Measurements from ENCODE around the gene NCBP1. TPM values are rescaled to one million over a fixed set of nuclear protein-coding genes. Genes with fewer than 3 reads are reported as not detected.

Gene NCBP1
- polyA plus RNA-seq, 1 of the 3 experiments (the other 2 are of a cell fraction), result 11.3 TPM

DNA sequence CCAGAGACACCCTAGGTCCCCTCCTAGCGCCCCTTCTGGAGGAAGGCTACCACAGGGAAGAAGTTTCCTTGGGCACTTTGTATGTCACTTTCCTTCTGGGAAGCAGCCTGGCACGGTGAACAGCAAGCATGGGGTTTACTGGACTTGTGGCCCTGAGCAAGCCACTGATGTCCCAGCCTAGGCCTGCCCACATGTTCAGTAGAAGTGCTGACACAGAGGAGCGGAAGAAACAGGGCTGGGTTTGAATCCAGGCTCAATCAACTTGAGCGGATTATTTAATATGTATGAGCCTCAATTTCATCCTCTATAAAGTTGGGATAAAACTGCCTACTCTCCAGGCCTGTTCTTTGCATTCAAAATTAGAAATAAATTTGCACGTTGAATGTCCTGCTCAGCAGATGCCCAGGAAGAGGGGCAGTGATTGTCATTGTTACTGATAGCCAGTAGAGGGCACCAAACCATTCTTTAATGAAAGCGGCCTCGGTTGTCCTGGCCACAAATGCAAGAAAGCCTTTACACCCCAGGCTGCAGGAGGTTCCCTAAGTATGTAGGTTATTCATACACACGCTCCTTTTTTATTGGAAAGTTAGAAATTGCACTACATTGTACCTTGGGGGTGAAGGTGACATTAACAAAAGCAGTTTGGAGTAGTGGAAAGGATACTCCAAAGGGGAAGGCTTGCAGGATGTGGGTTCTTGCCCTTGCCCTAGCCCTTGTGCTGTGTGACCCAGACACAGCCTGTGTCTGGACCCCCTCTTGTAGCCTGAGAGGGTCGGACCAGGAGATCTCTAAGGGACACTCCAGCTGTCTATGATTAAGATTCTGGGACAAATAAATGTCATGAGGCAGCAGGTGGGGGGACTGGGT lies 77.0 kb downstream of the NCBP1 start:
- Histone ChIP-seq H3K4me1 (ENCODE audit: control insufficient read depth in 1 of 2, insufficient read depth in 2 of 2, low read depth in 1 of 2, low read length in 1 of 2) (no peaks in the 10 kb centered on the region; a peak in 1 of 4 replicates), H3K79me2 (ENCODE audit: insufficient read depth) (no peaks in the 10 kb centered on the region), H3K4me2 (no peak overlapping the region), H3K27ac (ENCODE audit: low read depth in 2 of 2, low read length in 1 of 2) (no peak overlapping the region), H2AFZ (ENCODE audit: low read depth) (no peak overlapping the region), H3K27me3 (ENCODE audit: insufficient read depth) (no peaks in the 10 kb centered on the region), H3K9ac (no peak overlapping the region), H3K9me2 (no peaks in the 10 kb centered on the region), H3F3A (replicated peaks; ENCODE audit: insufficient read depth) (no peaks in the 10 kb centered on the region), H4K20me1 (ENCODE audit: insufficient read depth) (no peaks in the 10 kb centered on the region), H3K9me3 (no peaks in the 10 kb centered on the region), H3K4me3 (ENCODE audit: low read depth in 2 of 2, low read length in 1 of 2) (no peak overlapping the region; a peak in 1 of 4 replicates), H3K36me3 (replicated peaks in 1 of 2; ENCODE audit: control insufficient read depth in 1 of 2, insufficient read depth in 2 of 2, low read length in 1 of 2) (no peaks in the 10 kb centered on the region)
- ChIA-PET CTCF (interaction anchor here (0.6 to 0.9 kb wide), 2 partner anchors 64 to 192 kb away, joined by 3 read pairs; no protein-coding TSS in a partner anchor), POLR2A (no interaction called here)
- 25% methylated on average over 9 of the region's 9 CpGs for WGBS (ENCODE audit: low lambda C conversion rate)
- DNase-seq, result peak; percentile 79
- TF ChIP-seq RCOR1 (IDR thresholded peaks at IDR 0.05; ENCODE audit: low read length) (0 out of 2 replicates have a peak, but pooled peaks have one; percentile 30), NRF1 (IDR thresholded peaks at IDR 0.05; ENCODE audit: low read depth, low read length) (no peak), SMC3 (IDR thresholded peaks at IDR 0.05; ENCODE audit: low read depth, low read length) (peak; percentile 70), RAD21 (IDR thresholded peaks at IDR 0.05; ENCODE audit: low read length) (peak; percentile 89)
- TF ChIP-seq, protein P1, sequence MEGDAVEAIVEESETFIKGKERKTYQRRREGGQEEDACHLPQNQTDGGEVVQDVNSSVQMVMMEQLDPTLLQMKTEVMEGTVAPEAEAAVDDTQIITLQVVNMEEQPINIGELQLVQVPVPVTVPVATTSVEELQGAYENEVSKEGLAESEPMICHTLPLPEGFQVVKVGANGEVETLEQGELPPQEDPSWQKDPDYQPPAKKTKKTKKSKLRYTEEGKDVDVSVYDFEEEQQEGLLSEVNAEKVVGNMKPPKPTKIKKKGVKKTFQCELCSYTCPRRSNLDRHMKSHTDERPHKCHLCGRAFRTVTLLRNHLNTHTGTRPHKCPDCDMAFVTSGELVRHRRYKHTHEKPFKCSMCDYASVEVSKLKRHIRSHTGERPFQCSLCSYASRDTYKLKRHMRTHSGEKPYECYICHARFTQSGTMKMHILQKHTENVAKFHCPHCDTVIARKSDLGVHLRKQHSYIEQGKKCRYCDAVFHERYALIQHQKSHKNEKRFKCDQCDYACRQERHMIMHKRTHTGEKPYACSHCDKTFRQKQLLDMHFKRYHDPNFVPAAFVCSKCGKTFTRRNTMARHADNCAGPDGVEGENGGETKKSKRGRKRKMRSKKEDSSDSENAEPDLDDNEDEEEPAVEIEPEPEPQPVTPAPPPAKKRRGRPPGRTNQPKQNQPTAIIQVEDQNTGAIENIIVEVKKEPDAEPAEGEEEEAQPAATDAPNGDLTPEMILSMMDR (IDR thresholded peaks at IDR 0.05), result peak; percentile 84
- TF ChIP-seq, protein P2, sequence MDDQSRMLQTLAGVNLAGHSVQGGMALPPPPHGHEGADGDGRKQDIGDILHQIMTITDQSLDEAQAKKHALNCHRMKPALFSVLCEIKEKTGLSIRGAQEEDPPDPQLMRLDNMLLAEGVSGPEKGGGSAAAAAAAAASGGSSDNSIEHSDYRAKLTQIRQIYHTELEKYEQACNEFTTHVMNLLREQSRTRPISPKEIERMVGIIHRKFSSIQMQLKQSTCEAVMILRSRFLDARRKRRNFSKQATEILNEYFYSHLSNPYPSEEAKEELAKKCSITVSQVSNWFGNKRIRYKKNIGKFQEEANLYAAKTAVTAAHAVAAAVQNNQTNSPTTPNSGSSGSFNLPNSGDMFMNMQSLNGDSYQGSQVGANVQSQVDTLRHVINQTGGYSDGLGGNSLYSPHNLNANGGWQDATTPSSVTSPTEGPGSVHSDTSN (IDR thresholded peaks at IDR 0.05), result no peak

DNA sequence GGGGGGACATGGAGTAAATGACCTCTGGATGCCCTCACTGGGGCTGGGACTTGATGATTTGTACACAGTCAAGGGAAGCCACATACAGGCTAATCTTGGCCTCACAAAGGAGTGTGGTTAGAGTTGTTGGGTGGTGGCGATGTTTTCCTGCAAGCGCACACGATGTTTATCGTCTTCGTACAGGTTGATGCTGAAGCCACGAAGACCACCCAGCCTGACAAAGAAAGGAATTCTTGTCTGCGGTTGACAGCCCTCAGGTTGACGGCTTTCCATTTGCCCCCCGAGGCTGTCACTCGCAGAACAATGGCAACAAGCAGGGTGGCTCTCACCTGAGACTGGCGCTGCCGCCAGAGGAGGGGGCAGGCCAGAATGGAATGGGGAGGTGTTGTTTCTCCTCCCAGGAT lies 77.6 kb downstream of the NCBP1 start:
- Histone ChIP-seq H3K27me3 (ENCODE audit: insufficient read depth) (no peaks in the 10 kb centered on the region), H3K4me3 (ENCODE audit: low read depth in 2 of 2, low read length in 1 of 2) (no peak overlapping the region), H4K20me1 (ENCODE audit: insufficient read depth) (no peaks in the 10 kb centered on the region), H3K9me2 (no peaks in the 10 kb centered on the region), H3K4me1 (ENCODE audit: control insufficient read depth in 1 of 2, insufficient read depth in 2 of 2, low read depth in 1 of 2, low read length in 1 of 2) (no peaks in the 10 kb centered on the region; a peak in 1 of 4 replicates), H3F3A (replicated peaks; ENCODE audit: insufficient read depth) (no peaks in the 10 kb centered on the region), H3K4me2 (no peak overlapping the region), H3K79me2 (ENCODE audit: insufficient read depth) (no peaks in the 10 kb centered on the region), H3K9me3 (no peaks in the 10 kb centered on the region), H3K9ac (no peak overlapping the region), H3K36me3 (replicated peaks in 1 of 2; ENCODE audit: control insufficient read depth in 1 of 2, insufficient read depth in 2 of 2, low read length in 1 of 2) (no peaks in the 10 kb centered on the region), H3K27ac (ENCODE audit: low read depth in 2 of 2, low read length in 1 of 2) (no peak overlapping the region), H2AFZ (ENCODE audit: low read depth) (no peak overlapping the region)
- ChIA-PET POLR2A (no interaction called here), CTCF (interaction anchor here (0.6 to 2.3 kb wide), 3 partner anchors 64 to 192 kb away, joined by 3 to 5 read pairs (median 3); no protein-coding TSS in a partner anchor)
- WGBS (ENCODE audit: low lambda C conversion rate), result 46% methylated on average over 5 of the region's 12 CpGs
- no peak for DNase-seq
- TF ChIP-seq, protein P3, sequence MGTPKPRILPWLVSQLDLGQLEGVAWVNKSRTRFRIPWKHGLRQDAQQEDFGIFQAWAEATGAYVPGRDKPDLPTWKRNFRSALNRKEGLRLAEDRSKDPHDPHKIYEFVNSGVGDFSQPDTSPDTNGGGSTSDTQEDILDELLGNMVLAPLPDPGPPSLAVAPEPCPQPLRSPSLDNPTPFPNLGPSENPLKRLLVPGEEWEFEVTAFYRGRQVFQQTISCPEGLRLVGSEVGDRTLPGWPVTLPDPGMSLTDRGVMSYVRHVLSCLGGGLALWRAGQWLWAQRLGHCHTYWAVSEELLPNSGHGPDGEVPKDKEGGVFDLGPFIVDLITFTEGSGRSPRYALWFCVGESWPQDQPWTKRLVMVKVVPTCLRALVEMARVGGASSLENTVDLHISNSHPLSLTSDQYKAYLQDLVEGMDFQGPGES (IDR thresholded peaks at IDR 0.05; ENCODE audit: low read depth, low read length), result no peak
- TF ChIP-seq, protein P4, sequence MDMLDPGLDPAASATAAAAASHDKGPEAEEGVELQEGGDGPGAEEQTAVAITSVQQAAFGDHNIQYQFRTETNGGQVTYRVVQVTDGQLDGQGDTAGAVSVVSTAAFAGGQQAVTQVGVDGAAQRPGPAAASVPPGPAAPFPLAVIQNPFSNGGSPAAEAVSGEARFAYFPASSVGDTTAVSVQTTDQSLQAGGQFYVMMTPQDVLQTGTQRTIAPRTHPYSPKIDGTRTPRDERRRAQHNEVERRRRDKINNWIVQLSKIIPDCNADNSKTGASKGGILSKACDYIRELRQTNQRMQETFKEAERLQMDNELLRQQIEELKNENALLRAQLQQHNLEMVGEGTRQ (IDR thresholded peaks at IDR 0.05; ENCODE audit: borderline replicate concordance, low read depth, low read length), result no peak
- TF ChIP-seq MXI1 (IDR thresholded peaks at IDR 0.05; ENCODE audit: low read depth, low read length) (no peak), YY1 (IDR thresholded peaks at IDR 0.05; ENCODE audit: low read depth) (no peak), SIN3A (IDR thresholded peaks at IDR 0.05; ENCODE audit: borderline replicate concordance, low read depth, low read length) (no peak), FOXM1 (IDR thresholded peaks at IDR 0.05; ENCODE audit: low read depth) (no peak), TEAD4 (IDR thresholded peaks at IDR 0.05; ENCODE audit: borderline replicate concordance, insufficient read depth) (no peak), NFIC (IDR thresholded peaks at IDR 0.05; ENCODE audit: borderline replicate concordance) (no peak), TCF12 (IDR thresholded peaks at IDR 0.05) (no peak), EP300 (IDR thresholded peaks at IDR 0.05; ENCODE audit: borderline replicate concordance in 1 of 2, low read depth in 1 of 2, low read length in 1 of 2) (no peak), GABPA (IDR thresholded peaks at IDR 0.05; ENCODE audit: low read depth) (no peak), POLR2AphosphoS5 (IDR thresholded peaks at IDR 0.05; ENCODE audit: low read depth, low read length) (no peak)
- TF ChIP-seq, protein P5, sequence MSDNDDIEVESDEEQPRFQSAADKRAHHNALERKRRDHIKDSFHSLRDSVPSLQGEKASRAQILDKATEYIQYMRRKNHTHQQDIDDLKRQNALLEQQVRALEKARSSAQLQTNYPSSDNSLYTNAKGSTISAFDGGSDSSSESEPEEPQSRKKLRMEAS (IDR thresholded peaks at IDR 0.05; ENCODE audit: low read depth), result no peak
- TF ChIP-seq, protein P6, sequence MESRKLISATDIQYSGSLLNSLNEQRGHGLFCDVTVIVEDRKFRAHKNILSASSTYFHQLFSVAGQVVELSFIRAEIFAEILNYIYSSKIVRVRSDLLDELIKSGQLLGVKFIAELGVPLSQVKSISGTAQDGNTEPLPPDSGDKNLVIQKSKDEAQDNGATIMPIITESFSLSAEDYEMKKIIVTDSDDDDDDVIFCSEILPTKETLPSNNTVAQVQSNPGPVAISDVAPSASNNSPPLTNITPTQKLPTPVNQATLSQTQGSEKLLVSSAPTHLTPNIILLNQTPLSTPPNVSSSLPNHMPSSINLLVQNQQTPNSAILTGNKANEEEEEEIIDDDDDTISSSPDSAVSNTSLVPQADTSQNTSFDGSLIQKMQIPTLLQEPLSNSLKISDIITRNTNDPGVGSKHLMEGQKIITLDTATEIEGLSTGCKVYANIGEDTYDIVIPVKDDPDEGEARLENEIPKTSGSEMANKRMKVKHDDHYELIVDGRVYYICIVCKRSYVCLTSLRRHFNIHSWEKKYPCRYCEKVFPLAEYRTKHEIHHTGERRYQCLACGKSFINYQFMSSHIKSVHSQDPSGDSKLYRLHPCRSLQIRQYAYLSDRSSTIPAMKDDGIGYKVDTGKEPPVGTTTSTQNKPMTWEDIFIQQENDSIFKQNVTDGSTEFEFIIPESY (IDR thresholded peaks at IDR 0.05; ENCODE audit: borderline replicate concordance, low read depth), result no peak

All from SK-N-SH (cell line).